Panc1 (cell line): ENCODE data around the gene LRMDA.

Experiments used
- CTCF ChIP-seq: fragments of 450-650 bp; IDR thresholded peaks from 2 replicates; pipeline ENCODE4 v1.5.1; 2017; ENCODE audit warnings: mild to moderate bottlenecking
- POLR2AphosphoS5 ChIP-seq: IDR thresholded peaks from 2 replicates; pipeline ENCODE4 v1.6.1; 2012; ENCODE audit warnings: mild to moderate bottlenecking, low read depth, low read length, moderate library complexity
- REST ChIP-seq, 2 experiments: IDR thresholded peaks; 2 replicates each; pipeline ENCODE4 v1.6.1; 2011 to 2012; ENCODE audit warnings: low read depth in 2 of 2, control low read depth in 1 of 2, low read length in 1 of 2, mild to moderate bottlenecking in 1 of 2, moderate library complexity in 1 of 2; ENCODE audit not compliant: insufficient read depth in 1 of 2
- TCF7L2 ChIP-seq: IDR thresholded peaks from 2 replicates; pipeline ENCODE4 v1.6.1; 2011; ENCODE audit warnings: mild to moderate bottlenecking, low read depth, low read length, inconsistent platforms

- TF ChIP-seq CTCF (no peak), TCF7L2 (no peak), REST (IDR thresholded peaks at IDR 0.05; ENCODE audit: insufficient read depth in 1 of 2, low read depth in 2 of 2, low read length in 1 of 2) (no peak), POLR2AphosphoS5 (no peak)
Measured at GRCh38 chr10:76032700-76033039, 601.2 kb downstream of the LRMDA start.
